ENCODE measurements around the gene MOB3A.
A peak's percentile ranks its signal among the peaks of the same experiment; 100 is the strongest.
"Not testable (repeated sequence)": the region's sequence is repeated elsewhere in the genome, so short reads cannot be mapped to it uniquely, and the experiment has no call there.

The MOB3A gene

GRCh38 chr19:2096034-2096479 lies at the start of gene MOB3A:
Gene MOB3A, minus strand, starts transcription at chr19:2096326. Its CDS starts 17,766 bp downstream, at chr19:2078560.
- peak; percentile 73 for DNase-seq

- DNase-seq, result no peak
Observed at GRCh38 chr19:2145831-2146241, 49.7 kb upstream of the MOB3A start.

GRCh38 chr19:2144190-2144589 lies 48.1 kb upstream of the MOB3A start:
- DNase-seq, result no peak

GRCh38 chr19:2142173-2142829 lies 46.2 kb upstream of the MOB3A start:
- no peak for DNase-seq

GRCh38 chr19:2140138-2140569 lies 44.0 kb upstream of the MOB3A start:
- DNase-seq, result no peak

GRCh38 chr19:2139385-2140137 lies 43.4 kb upstream of the MOB3A start:
- DNase-seq, result no peak

- no peak for DNase-seq
Observed at GRCh38 chr19:2138061-2138728, 42.1 kb upstream of the MOB3A start.

- DNase-seq, result no peak
Observed at GRCh38 chr19:2136796-2137195, 40.7 kb upstream of the MOB3A start.

- DNase-seq, result no peak
Observed at GRCh38 chr19:2135474-2136402, 39.6 kb upstream of the MOB3A start.

- DNase-seq, result no peak
Observed at GRCh38 chr19:2132731-2133490, 36.8 kb upstream of the MOB3A start.

- no peak for DNase-seq
Observed at GRCh38 chr19:2132191-2132590, 36.1 kb upstream of the MOB3A start.

- DNase-seq, result not testable (repeated sequence)
Observed at GRCh38 chr19:2131012-2131975, 35.2 kb upstream of the MOB3A start.

- no peak for DNase-seq
Observed at GRCh38 chr19:2129892-2130770, 34.0 kb upstream of the MOB3A start.

GRCh38 chr19:2129486-2129885 lies 33.4 kb upstream of the MOB3A start:
- DNase-seq, result no peak

GRCh38 chr19:2129022-2129421 lies 32.9 kb upstream of the MOB3A start:
- DNase-seq, result no peak

GRCh38 chr19:2128252-2128651 lies 32.1 kb upstream of the MOB3A start:
- DNase-seq, result not testable (repeated sequence)

- no peak for DNase-seq
Observed at GRCh38 chr19:2127758-2128157, 31.6 kb upstream of the MOB3A start.

- no peak for DNase-seq
Observed at GRCh38 chr19:2126879-2127518, 30.9 kb upstream of the MOB3A start.
